DND-41 (cell line): ENCODE measurements around the gene SLC5A9.
"Not testable (repeated sequence)": the region's sequence is repeated elsewhere in the genome, so short reads cannot be mapped to it uniquely, and the experiment has no call there.

Experiments
- CTCF ChIP-seq: IDR thresholded peaks from 2 replicates; pipeline ENCODE4 v1.5.1; 2012; ENCODE audit warnings: borderline replicate concordance, low read length, moderate library complexity, mild to moderate bottlenecking; ENCODE audit not compliant: poor library complexity, severe bottlenecking; ENCODE audit errors: extremely low read depth
- EZH2 ChIP-seq: IDR thresholded peaks from 3 replicates; pipeline ENCODE4 v1.6.1; 2012; ENCODE audit warnings: borderline replicate concordance, low read depth, mild to moderate bottlenecking, moderate library complexity, low read length, inconsistent platforms; ENCODE audit not compliant: severe bottlenecking

GRCh38 chr1:48213462-48213861 lies 9.1 kb upstream of the SLC5A9 start:
- not testable (repeated sequence) for TF ChIP-seq CTCF, EZH2
